ENCODE results near the gene CASKIN2.

CASKIN2 gene

GRCh38 chr17:75547091-75547490 is 31.8 kb upstream of the CASKIN2 start:
- no peak for DNase-seq (ENCODE audit: extremely low read depth in 1 of 2, low read depth in 1 of 2)

- no peak for DNase-seq (ENCODE audit: extremely low read depth in 1 of 2, low read depth in 1 of 2)
These were observed 30.8 kb upstream of the CASKIN2 start for GRCh38 chr17:75546181-75546580.

GRCh38 chr17:75544250-75544649 is 28.9 kb upstream of the CASKIN2 start:
- DNase-seq (ENCODE audit: extremely low read depth in 1 of 2, low read depth in 1 of 2), result no peak

- no peak for DNase-seq (ENCODE audit: extremely low read depth in 1 of 2, low read depth in 1 of 2)
These were observed 27.5 kb upstream of the CASKIN2 start for GRCh38 chr17:75542728-75543336.

- DNase-seq (ENCODE audit: extremely low read depth in 1 of 2, low read depth in 1 of 2), result no peak
These were observed 26.9 kb upstream of the CASKIN2 start for GRCh38 chr17:75542229-75542628.

- no peak for DNase-seq (ENCODE audit: extremely low read depth in 1 of 2, low read depth in 1 of 2)
These were observed 25.7 kb upstream of the CASKIN2 start for GRCh38 chr17:75540923-75541503.

- DNase-seq (ENCODE audit: extremely low read depth in 1 of 2, low read depth in 1 of 2), result no peak
These were observed 24.8 kb upstream of the CASKIN2 start for GRCh38 chr17:75539967-75540729.

- no peak for DNase-seq (ENCODE audit: extremely low read depth in 1 of 2, low read depth in 1 of 2)
These were observed 21.0 kb upstream of the CASKIN2 start for GRCh38 chr17:75536366-75536765.

- DNase-seq (ENCODE audit: extremely low read depth in 1 of 2, low read depth in 1 of 2), result no peak
These were observed 20.5 kb upstream of the CASKIN2 start for GRCh38 chr17:75535871-75536270.

- DNase-seq (ENCODE audit: extremely low read depth in 1 of 2, low read depth in 1 of 2), result peak in 1 of 2 donors; percentile 38
These were observed 19.8 kb upstream of the CASKIN2 start for GRCh38 chr17:75535119-75535537.

GRCh38 chr17:75531721-75532072 is 16.4 kb upstream of the CASKIN2 start:
- DNase-seq (ENCODE audit: extremely low read depth in 1 of 2, low read depth in 1 of 2), result no peak

- DNase-seq (ENCODE audit: extremely low read depth in 1 of 2, low read depth in 1 of 2), result no peak
These were observed 15.7 kb upstream of the CASKIN2 start for GRCh38 chr17:75530837-75531720.

GRCh38 chr17:75526555-75527270 is 11.4 kb upstream of the CASKIN2 start:
- no peak for DNase-seq (ENCODE audit: extremely low read depth in 1 of 2, low read depth in 1 of 2)

GRCh38 chr17:75525806-75526554 is 10.6 kb upstream of the CASKIN2 start:
- DNase-seq (ENCODE audit: extremely low read depth in 1 of 2, low read depth in 1 of 2), result no peak

- peak; percentile 50 to 77 for DNase-seq (ENCODE audit: extremely low read depth in 1 of 2, low read depth in 1 of 2)
These were observed 9.9 kb upstream of the CASKIN2 start, which contains the start of gene LLGL2 for GRCh38 chr17:75524970-75525805. Gene LLGL2, plus strand, starts transcription at chr17:75525697. Its CDS starts 17,730 bp downstream, at chr17:75543427.

GRCh38 chr17:75524269-75524969 is 9.1 kb upstream of the CASKIN2 start:
- no peak for DNase-seq (ENCODE audit: extremely low read depth in 1 of 2, low read depth in 1 of 2)

GRCh38 chr17:75523647-75524046 is 8.3 kb upstream of the CASKIN2 start:
- no peak for DNase-seq (ENCODE audit: extremely low read depth in 1 of 2, low read depth in 1 of 2)
